ENCODE results near the gene PCSK7. TPM values are rescaled to one million over a fixed set of nuclear protein-coding genes. Genes with fewer than 3 reads are reported as not detected.

PCSK7 gene
- total RNA-seq, 1 experiment from 2014 or later, result 43.6 TPM

- DNase-seq (no peak), ATAC-seq (no peak)
- Histone ChIP-seq H2AFZ (ENCODE audit: low read length) (no peak overlapping the region), H3K79me2 (ENCODE audit: low read length) (peaks cover 36% of the 10 kb centered on the region), H3K4me3 (ENCODE audit: low read length) (peak overlapping the region; percentile 86; the same call in 1 of the 2 replicates), H3K36me3 (ENCODE audit: low read depth, low read length) (peaks cover 19% of the 10 kb centered on the region; the same call in 1 of the 2 replicates), H3F3A (ENCODE audit: low read length, unreplicated experiment) (no peaks in the 10 kb centered on the region), H3K9me3 (ENCODE audit: low read length) (no peaks in the 10 kb centered on the region), H3K9me2 (replicated peaks; ENCODE audit: low read length) (no peaks in the 10 kb centered on the region), H3K4me2 (ENCODE audit: low read length) (peak overlapping the region; percentile 88), H4K20me1 (ENCODE audit: low read length) (no peaks in the 10 kb centered on the region), H3K9ac (ENCODE audit: low read length) (no peak overlapping the region), H3K27me3 (ENCODE audit: low read length) (no peaks in the 10 kb centered on the region), H3K4me1 (ENCODE audit: insufficient read depth, low read length) (peaks cover 23% of the 10 kb centered on the region), H3K27ac (ENCODE audit: low read length) (no peak overlapping the region)
- no TSS peak for BruUV-seq (replicated peaks)
- TF ChIP-seq CTCF (conservative IDR thresholded peaks at IDR 0.05; ENCODE audit: low read depth, low read length), result no peak
- no peak for TF ChIP-seq EZH2 (IDR thresholded peaks at IDR 0.05; ENCODE audit: low read length, unreplicated experiment)
- TF ChIP-seq EZH2phosphoT487 (IDR thresholded peaks at IDR 0.05; ENCODE audit: borderline replicate concordance, low read length), result no peak
- ChIA-PET POLR2A (ENCODE audit: unreplicated experiment) (no interaction called here), CTCF (no interaction called here)
- intact Hi-C loops (cut with micrococcal nuclease), result loop anchor here (2.0 to 10.0 kb wide), 2 partner anchors 51 to 375 kb away; partner anchors contain the start of gene SIDT2
Observed at GRCh38 chr11:117229931-117230285, 2.0 kb downstream of the PCSK7 start.

GRCh38 chr11:117229411-117229810, 2.5 kb downstream of the PCSK7 start:
- no peaks in the 10 kb centered on the region for H3K9me2 ChIP-seq (replicated peaks; ENCODE audit: low read length)
- H3K36me3 ChIP-seq (ENCODE audit: low read depth, low read length), result peaks cover 21% of the 10 kb centered on the region; the same call in 1 of the 2 replicates
- DNase-seq (no peak), ATAC-seq (no peak)
- H3K27ac ChIP-seq (ENCODE audit: low read length), result no peak overlapping the region
- H3K9me3 ChIP-seq (ENCODE audit: low read length), result no peaks in the 10 kb centered on the region
- intact Hi-C loops (cut with micrococcal nuclease), result no loop called here
- no peak for TF ChIP-seq EZH2 (IDR thresholded peaks at IDR 0.05; ENCODE audit: low read length, unreplicated experiment)
- no peak for TF ChIP-seq EZH2phosphoT487 (IDR thresholded peaks at IDR 0.05; ENCODE audit: borderline replicate concordance, low read length)
- no peak for TF ChIP-seq CTCF (conservative IDR thresholded peaks at IDR 0.05; ENCODE audit: low read depth, low read length)
- no peaks in the 10 kb centered on the region for H4K20me1 ChIP-seq (ENCODE audit: low read length)
- H3K27me3 ChIP-seq (ENCODE audit: low read length), result no peaks in the 10 kb centered on the region
- H3F3A ChIP-seq (ENCODE audit: low read length, unreplicated experiment), result no peaks in the 10 kb centered on the region
- CTCF ChIA-PET, result no interaction called here
- H3K4me2 ChIP-seq (ENCODE audit: low read length), result no peak overlapping the region
- peaks cover 23% of the 10 kb centered on the region for H3K4me1 ChIP-seq (ENCODE audit: insufficient read depth, low read length)
- no peak overlapping the region for H2AFZ ChIP-seq (ENCODE audit: low read length)
- peaks cover 36% of the 10 kb centered on the region for H3K79me2 ChIP-seq (ENCODE audit: low read length)
- no TSS peak for BruUV-seq (replicated peaks)
- POLR2A ChIA-PET (ENCODE audit: unreplicated experiment), result no interaction called here
- no peak overlapping the region for H3K4me3 ChIP-seq (ENCODE audit: low read length)
- no peak overlapping the region for H3K9ac ChIP-seq (ENCODE audit: low read length)

- ATAC-seq, result no peak
- TF ChIP-seq CTCF (conservative IDR thresholded peaks at IDR 0.05; ENCODE audit: low read depth, low read length) (no peak), EZH2phosphoT487 (IDR thresholded peaks at IDR 0.05; ENCODE audit: borderline replicate concordance, low read length) (no peak), EZH2 (IDR thresholded peaks at IDR 0.05; ENCODE audit: low read length, unreplicated experiment) (no peak)
- CTCF ChIA-PET, result no interaction called here
- peaks cover 29% of the 10 kb centered on the region; the same call in 1 of the 2 replicates for H3K36me3 ChIP-seq (ENCODE audit: low read depth, low read length)
- no TSS peak for BruUV-seq (replicated peaks)
- DNase-seq, result no peak
- H3K4me2 ChIP-seq (ENCODE audit: low read length), result no peak overlapping the region
- H3K27ac ChIP-seq (ENCODE audit: low read length), result no peak overlapping the region
- no peaks in the 10 kb centered on the region for H3F3A ChIP-seq (ENCODE audit: low read length, unreplicated experiment)
- H2AFZ ChIP-seq (ENCODE audit: low read length), result no peak overlapping the region
- POLR2A ChIA-PET (ENCODE audit: unreplicated experiment), result no interaction called here
- no peaks in the 10 kb centered on the region for H3K9me3 ChIP-seq (ENCODE audit: low read length)
- no peak overlapping the region for H3K9ac ChIP-seq (ENCODE audit: low read length)
- intact Hi-C loops (cut with micrococcal nuclease), result no loop called here
- no peaks in the 10 kb centered on the region for H3K27me3 ChIP-seq (ENCODE audit: low read length)
- H3K79me2 ChIP-seq (ENCODE audit: low read length), result peaks cover 30% of the 10 kb centered on the region
- peaks cover 15% of the 10 kb centered on the region for H3K4me1 ChIP-seq (ENCODE audit: insufficient read depth, low read length)
- H3K9me2 ChIP-seq (replicated peaks; ENCODE audit: low read length), result no peaks in the 10 kb centered on the region
- H3K4me3 ChIP-seq (ENCODE audit: low read length), result no peak overlapping the region
- H4K20me1 ChIP-seq (ENCODE audit: low read length), result no peaks in the 10 kb centered on the region
Observed at GRCh38 chr11:117228091-117228490, 3.8 kb downstream of the PCSK7 start.
